ENCODE data around the gene TAOK3.
A peak's percentile ranks its signal among the peaks of the same experiment; 100 is the strongest.

TAOK3 gene

DNA sequence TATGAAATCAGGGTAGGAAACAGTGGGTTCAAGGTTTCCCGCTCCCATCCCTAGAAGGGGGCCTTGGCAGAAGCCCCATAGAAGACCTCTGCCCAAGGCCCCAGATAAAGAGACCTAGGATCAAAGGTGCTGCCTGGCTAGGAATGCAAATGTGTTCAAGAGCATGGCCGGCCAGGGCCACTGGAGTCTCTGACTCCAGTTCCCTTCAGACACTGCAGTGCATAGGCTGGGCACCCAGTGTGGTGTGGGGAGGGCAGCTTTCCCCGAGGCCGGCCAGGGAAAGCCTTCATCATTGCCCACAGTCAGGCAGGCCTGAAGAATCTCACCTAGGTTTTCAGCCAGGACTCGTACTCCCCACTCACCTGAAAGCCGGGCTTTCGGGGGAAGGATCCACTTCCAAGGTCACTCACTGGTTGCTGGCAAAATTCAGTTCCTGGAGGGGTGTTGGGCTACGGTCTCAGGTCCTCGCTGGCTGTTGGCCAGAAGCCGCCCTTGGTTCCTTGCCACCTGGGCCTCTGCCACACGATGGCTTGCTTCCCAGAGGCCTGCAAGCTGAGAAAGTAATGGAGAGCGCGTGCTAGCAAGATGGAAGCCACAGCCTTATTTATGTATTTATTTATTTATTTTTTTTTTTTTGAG lies 246.5 kb downstream of the TAOK3 start:
- no peak for DNase-seq

DNA sequence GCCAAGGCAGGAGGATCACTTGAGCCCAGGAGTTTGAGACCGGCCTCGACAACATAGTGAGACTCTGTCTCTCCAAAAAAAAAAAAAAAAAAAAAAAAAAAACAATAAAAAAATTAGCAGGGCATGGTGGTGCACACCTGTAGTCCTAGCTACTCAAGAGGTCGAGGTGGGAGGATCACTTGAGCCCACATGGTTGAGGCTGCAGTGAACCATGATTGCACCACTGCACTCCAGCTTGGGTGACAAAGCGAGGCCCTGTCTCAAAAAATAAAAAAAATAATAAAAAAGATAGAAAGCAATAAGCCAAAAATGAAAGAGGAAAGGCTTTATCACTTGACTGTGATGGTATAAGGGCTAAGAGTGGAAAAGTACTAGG lies 247.0 kb downstream of the TAOK3 start:
- DNase-seq: no peak

DNA sequence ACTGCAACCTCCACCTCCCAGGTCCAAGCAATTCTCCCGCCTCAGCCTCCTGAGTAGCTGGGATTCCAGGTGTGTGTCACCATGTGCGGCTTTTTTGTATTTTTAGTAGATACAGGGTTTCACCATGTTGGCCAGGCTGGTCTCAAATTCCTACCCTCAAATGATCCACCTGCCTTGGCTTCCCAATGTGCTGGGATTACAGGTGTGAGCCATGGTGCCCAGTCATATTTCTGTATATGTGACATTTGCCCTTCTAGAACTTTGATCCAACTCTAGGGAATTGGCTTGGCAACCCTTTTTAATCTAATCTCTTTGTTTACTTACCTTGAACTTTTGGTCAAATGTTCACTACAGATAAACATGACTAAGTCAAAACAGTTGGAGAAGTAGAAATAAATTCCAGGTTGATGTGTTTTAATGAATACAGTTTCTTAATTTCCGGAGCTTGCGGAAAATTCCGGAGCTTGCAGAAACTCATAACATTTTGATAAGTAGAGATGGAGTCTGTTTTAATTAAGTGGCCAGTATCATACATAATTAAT lies 248.3 kb downstream of the TAOK3 start:
- DNase-seq: no peak

DNA sequence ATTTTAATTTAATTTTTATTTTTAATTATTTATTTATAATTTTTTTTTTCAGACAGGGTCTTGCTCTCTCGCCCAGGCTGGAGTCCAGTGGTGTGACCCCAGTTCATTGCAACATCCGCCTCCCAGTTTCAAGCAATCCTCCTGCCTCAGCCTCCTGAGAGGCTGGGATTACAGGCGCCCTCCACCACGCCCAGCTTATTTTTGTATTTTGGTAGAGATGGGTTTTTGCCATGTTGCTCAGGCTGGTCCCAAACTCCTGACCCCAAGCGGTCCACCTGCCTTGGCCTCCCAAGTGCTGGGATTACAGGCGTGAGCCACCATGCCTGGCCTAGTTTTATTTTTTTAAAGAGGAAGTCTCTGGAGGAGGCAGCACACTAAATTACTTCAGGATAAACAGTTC lies 250.4 kb downstream of the TAOK3 start:
- DNase-seq: no peak

DNA sequence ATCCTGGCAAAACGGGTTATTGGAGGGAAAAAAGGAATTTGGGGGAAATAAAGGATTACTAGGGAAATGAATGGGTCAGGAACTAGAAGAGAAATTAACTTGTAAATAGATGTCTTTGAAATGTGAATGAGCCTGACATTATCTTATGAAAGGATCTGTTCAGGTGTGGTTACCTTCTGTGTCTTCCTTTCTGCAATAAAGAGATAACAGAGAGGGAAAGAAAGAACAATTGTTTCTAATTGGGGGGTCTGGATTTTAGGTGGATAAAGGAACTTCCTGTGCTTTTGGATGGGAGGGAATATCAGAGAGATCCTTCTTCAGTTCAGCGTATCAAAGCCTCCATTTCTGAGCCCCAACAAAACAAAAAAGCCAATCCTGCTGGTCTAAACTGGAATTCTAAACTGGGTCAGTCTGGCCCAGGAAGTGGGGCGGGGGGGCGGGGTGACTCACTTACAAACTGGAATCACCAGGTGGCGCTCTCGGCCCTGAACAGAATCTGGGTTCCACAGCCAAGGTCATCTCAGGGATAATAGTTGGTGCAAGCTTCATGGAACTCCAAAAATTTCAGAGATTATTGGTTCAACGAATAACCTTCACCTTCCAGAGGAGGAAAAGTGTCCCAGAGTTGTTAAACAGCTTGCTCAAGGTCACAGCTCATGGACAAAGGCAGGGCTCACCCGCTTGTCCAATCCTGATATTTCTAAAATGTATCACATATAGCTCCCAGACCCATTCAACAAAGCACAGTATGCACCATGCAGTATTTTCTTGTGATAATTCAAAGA lies 251.9 kb downstream of the TAOK3 start:
- DNase-seq: peak; percentile 68

DNA sequence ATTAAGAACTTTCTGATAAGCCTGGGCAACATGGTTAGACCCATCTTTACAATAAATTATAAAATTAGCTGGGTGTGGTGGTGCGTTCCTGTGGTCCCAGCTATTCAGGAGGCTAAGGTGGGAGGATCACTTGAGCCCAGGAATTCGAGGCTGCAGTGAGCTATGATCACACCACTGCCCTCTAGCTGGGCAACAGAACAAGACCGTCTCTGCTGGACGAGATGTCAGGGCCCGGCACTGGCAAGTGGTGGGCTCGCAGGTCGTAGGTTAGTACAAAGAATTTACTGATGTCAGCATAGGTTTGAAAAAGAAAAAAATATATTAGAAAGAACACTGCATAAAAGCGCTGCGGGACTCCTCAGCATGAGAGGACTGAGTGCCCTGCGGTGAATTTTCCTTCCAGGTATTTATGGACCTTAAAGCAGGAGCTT lies 253.2 kb downstream of the TAOK3 start:
- DNase-seq: no peak

DNA sequence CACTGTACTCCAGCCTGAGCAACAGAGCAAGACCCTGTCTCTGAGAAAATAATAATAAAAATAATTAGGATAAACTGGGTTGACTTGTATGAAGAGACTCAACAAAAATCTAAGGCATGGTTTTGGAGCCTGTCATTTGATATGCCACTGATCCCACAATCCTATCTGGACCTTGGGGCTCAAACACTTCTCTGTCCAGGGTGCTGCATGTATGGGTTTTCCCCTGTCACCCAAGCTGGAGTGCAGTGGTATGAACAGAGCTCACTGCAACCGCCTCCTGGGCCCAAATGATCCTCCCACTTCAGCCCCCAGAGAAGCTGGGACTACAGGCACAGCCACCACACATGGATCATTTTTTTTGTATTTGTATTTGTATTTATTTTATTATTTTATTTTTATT lies 263.6 kb downstream of the TAOK3 start:
- no peak for DNase-seq

DNA sequence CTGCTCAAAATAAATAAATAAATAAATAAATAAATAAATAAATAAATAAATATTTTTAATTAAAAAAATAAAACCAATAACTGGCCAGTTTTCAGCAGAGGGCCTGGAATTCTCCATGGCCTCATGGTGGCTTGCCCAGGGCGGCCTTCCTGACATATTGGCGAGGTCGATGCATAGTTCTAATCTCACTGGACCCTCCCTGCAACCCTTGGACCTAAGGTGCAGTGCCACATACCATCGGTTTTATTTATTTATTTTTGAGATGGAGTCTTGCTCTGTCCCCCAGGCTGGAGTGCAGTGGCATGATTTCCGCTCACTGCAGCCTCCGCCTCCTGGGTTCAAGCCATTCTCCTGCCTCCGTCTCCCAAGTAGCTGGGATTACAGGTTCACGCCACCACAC lies 265.0 kb downstream of the TAOK3 start:
- DNase-seq: no peak

DNA sequence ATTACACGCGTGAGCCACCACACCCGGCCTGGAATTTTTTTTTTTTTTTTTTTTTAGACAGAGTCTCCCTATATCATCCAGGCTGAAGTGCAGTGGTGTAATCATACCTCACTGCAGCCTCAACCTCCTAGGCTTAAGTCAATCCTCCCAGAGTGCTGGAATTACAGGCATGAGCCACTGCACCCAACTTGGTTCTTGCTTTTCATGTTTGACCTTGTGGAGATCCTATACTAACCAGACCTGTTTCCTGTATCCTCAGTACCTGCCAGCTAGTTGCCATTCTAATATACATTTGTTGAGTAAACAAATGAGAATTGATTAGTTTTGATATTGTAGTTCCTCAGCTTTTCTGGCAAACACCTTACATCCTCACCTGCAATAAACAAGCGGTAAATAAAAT lies 265.7 kb downstream of the TAOK3 start:
- no peak for DNase-seq

DNA sequence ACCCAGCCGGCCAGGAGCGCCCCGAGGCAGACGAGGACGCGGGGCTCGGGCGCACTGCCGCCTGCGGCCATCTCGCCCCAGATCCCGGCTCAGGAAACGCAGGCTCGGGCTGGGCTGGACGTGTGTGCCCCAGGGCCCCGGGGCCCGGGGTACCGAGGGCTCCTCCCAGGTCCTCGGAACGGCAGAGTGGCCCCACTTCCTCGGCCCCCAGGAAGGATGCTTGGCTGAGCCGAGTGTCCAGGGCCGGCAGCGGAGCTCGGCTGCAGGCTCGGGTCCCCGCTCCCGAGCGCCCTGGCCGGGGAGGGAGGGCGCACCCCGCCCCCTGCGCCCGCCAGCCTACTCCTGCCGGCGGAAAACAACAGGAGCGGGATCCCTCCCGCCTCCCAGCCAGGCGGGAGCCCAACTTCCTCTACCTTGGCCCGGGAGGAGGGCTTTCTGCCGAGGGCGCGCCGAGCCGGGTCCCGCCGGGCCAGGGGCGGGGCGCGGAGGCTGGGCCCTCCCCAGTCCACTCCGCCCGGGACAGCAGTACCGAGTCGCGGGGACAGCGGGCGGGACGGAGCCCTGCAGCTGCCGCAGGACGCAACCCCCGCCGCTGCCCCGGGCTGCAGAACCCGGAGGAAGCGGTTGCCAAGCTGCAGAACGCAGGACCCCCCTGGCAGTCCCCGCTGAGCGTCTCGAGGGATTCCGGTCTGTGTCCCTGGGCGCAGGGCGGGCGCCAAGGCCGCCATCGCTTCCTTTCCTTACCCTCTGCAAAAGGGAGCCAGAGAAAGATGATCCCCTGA lies 268.9 kb downstream of the TAOK3 start, which contains the start of gene VSIG10:
TSS of gene VSIG10 (minus strand) at position 411 of the 782 bp plus-strand sequence. CDS start at position 71, 340 bp downstream.
- peak; percentile 8 for DNase-seq

DNA sequence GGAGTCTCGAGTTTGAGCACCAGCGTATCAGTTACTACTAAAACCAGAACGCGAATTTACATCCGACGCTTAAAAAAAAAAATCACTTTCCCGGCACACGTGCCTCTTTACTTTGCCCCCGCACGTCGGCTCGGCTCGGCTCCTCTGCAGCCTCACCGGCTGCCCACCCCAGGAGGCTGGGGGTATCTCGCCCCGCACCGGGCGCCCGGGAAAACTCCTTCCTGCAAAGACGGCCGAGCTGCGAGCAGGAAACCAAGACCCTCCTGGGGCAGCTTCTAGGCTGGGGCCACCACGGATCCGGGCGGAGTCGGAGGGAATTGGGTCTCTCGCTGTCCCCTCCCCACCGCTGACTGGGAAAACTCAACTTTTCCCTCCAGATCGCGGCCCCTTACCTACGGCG lies 269.5 kb downstream of the TAOK3 start:
- no peak for DNase-seq

DNA sequence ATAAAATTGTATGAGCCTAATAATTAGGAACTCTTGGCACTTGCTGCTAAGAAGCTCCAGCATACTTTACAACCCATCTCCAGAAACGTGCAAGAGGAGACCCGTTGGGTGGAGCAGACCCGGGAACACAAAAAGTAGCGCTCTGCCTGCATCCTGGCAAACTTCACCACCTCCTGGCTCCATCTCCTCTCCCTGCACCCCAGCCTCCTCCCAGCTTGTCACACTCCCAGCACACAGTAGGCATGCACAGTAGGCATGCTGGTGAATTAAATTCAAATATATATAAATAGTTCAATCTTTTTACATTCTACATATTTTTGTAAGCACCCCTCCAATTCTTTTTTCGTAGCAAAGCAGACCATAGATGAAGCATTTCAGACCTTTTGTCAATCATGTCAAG lies 270.1 kb downstream of the TAOK3 start:
- no peak for DNase-seq

DNA sequence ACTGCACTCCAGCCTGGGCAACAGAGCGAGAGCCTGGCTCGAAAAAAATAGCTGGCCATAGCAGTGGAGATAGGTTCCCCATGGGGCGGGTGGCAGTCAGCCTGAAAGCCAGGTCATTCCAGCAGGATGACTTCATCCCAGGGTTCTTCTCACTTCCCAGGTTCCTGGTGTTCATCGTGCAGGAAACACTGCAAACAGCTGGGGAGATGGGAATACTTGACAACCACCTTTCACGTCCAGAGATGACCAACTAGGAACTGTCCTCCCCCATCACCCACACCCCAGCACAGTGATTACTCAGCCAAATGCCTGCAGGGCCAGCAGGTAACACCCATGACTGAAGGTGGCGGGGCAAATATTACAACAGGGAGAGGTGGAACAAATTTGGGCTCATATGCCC lies 270.6 kb downstream of the TAOK3 start:
- DNase-seq: no peak

DNA sequence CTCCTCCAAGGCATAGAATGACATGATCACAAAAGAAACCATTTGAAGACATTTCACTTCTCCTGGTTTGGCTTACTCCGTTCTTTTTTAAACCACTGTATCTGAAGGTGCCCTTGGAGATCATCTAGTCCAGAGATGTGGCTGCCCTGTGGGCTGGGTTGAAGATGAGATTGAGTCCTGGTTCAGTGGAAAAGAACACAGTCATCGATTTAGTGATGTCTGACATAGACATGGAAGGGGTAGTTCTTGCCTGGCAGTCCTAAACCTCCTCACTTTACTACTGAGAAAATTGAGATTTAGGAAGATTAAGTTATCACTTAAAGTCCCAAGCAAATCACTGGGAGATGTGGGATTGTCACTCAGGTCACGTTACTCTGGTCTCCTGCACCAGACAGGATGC lies 271.7 kb downstream of the TAOK3 start:
- no peak for DNase-seq

Measured in CD4-positive, alpha-beta T cell treated with Interleukin-10 for 1 hour (primary cell).